Peyer's patch (tissue), 4 donors: ENCODE measurements around the gene LAMA5. TPM values are rescaled to one million over a fixed set of nuclear protein-coding genes. Genes with fewer than 3 reads are reported as not detected.

ENCODE experiments used
- total RNA-seq, 4 donors: library from RNA; depleted of rRNA; stranded (reverse); fragments of >200 nt; gene quantifications; one replicate each; pipeline ENCODE4 v1.1.0, GENCODE V29; 2016

LAMA5 gene
- total RNA-seq, 4 donors from 2014 or later: 31.2 to 328 (median 87.3) TPM

Other genes starting within 250 kb of the LAMA5 start
- 10 to 100 TPM; 27.1 to 35.5 (median 33.3) TPM for gene LSM14B, start 244.8 kb downstream of the LAMA5 start, total RNA-seq
- gene PSMA7, start 223.9 kb downstream of the LAMA5 start, total RNA-seq: 100 to 1,000 TPM; 181 to 264 (median 228) TPM
- gene SS18L1, start 223.5 kb downstream of the LAMA5 start, total RNA-seq: 10 to 100 TPM; 14.9 to 27.2 (median 24.5) TPM
- 10 to 100 TPM; 23.1 to 62.2 (median 31.6) TPM for gene MTG2, start 184.3 kb downstream of the LAMA5 start, total RNA-seq
- gene HRH3, start 147.0 kb downstream of the LAMA5 start, total RNA-seq: under 1 TPM in 1 of 4 donors, not detected in 3; 0.27 TPM
- gene OSBPL2, start 128.8 kb downstream of the LAMA5 start, total RNA-seq: 10 to 100 TPM; 52.8 to 86.7 (median 64.2) TPM
- 100 to 1,000 TPM in 2 of 4 donors, 10 to 100 TPM in 2; 90.8 to 136 (median 99.7) TPM for gene ADRM1, start 64.3 kb downstream of the LAMA5 start, total RNA-seq
- 100 to 1,000 TPM; 507 to 769 (median 622) TPM for gene RPS21, start 19.8 kb upstream of the LAMA5 start, total RNA-seq
- 10 to 100 TPM in 2 of 4 donors, 1 to 10 TPM in 2; 7.2 to 33.8 (median 11.1) TPM for gene CABLES2, start 40.0 kb upstream of the LAMA5 start, total RNA-seq
- gene RBBP8NL, start 60.2 kb upstream of the LAMA5 start, total RNA-seq: 10 to 100 TPM in 3 of 4 donors, 1 to 10 TPM in 1; 6.6 to 26.7 (median 13.4) TPM
- 10 to 100 TPM in 3 of 4 donors, 1 to 10 TPM in 1; 1.7 to 48.3 (median 39.5) TPM for gene GATA5, start 108.7 kb upstream of the LAMA5 start, total RNA-seq